H9 (cell line): ENCODE data around the gene DCPS. TPM values are rescaled to one million over a fixed set of nuclear protein-coding genes. Genes with fewer than 3 reads are reported as not detected.

Source experiments
- DNase-seq: peaks from one replicate; pipeline ENCODE4 v3.0.0-alpha.2; 2017
- H2AFZ ChIP-seq: one replicate; pipeline ENCODE4 v1.6.1; 2013; ENCODE audit warnings: mild to moderate bottlenecking, low read length, control low read depth, moderate library complexity
- H2AK5ac ChIP-seq: 2 replicates; pipeline ENCODE4 v1.6.1; 2013; ENCODE audit warnings: low read length, control low read depth, mixed read lengths; ENCODE audit not compliant: insufficient read length
- H2BK120ac ChIP-seq: one replicate; pipeline ENCODE4 v1.6.1; 2013; ENCODE audit warnings: low read depth, mild to moderate bottlenecking, low read length, control low read depth, inconsistent platforms; ENCODE audit not compliant: poor library complexity, severe bottlenecking
- H2BK12ac ChIP-seq: 2 replicates; pipeline ENCODE4 v1.6.1; 2013; ENCODE audit warnings: low read length, control low read depth, mixed read lengths, low read depth; ENCODE audit not compliant: insufficient read length
- H2BK15ac ChIP-seq: 2 replicates; pipeline ENCODE4 v1.6.1; 2013; ENCODE audit warnings: low read depth, low read length, control low read depth
- H2BK20ac ChIP-seq: one replicate; pipeline ENCODE4 v1.6.1; 2013; ENCODE audit warnings: low read depth, mild to moderate bottlenecking, low read length, control low read depth, inconsistent platforms; ENCODE audit not compliant: poor library complexity, severe bottlenecking
- H2BK5ac ChIP-seq: 2 replicates; pipeline ENCODE4 v1.6.1; 2013; ENCODE audit warnings: low read length, control low read depth, mixed read lengths; ENCODE audit not compliant: insufficient read length
- H3K14ac ChIP-seq: 2 replicates; pipeline ENCODE4 v1.6.1; 2013; ENCODE audit warnings: low read length, control low read depth; ENCODE audit not compliant: insufficient read depth
- H3K18ac ChIP-seq: 2 replicates; pipeline ENCODE4 v1.6.1; 2013; ENCODE audit warnings: low read depth, mild to moderate bottlenecking, mixed read lengths, low read length, control low read depth; ENCODE audit not compliant: insufficient read length
- H3K23ac ChIP-seq: 2 replicates; pipeline ENCODE4 v1.6.1; 2013; ENCODE audit warnings: low read length, control low read depth, mixed read lengths, low read depth; ENCODE audit not compliant: insufficient read length
- H3K23me2 ChIP-seq: 2 replicates; pipeline ENCODE4 v1.6.1; 2013; ENCODE audit warnings: low read depth, mild to moderate bottlenecking, mixed read lengths, low read length, control low read depth; ENCODE audit not compliant: insufficient read length, poor library complexity, severe bottlenecking
- H3K27ac ChIP-seq: 2 replicates; pipeline ENCODE4 v1.5.1; 2013; ENCODE audit warnings: low read length, control low read depth, mixed read lengths, low read depth; ENCODE audit not compliant: insufficient read length
- H3K27me3 ChIP-seq: 2 replicates; pipeline ENCODE4 v1.6.1; 2013; ENCODE audit warnings: low read length, control low read depth, inconsistent platforms; ENCODE audit not compliant: insufficient read depth
- H3K4ac ChIP-seq: 2 replicates; pipeline ENCODE4 v1.6.1; 2013; ENCODE audit warnings: low read depth, mild to moderate bottlenecking, control low read depth, inconsistent platforms, low read length, moderate library complexity
- H3K4me1 ChIP-seq: 2 replicates; pipeline ENCODE4 v1.6.1; 2013; ENCODE audit warnings: low read length, control low read depth, inconsistent platforms; ENCODE audit not compliant: insufficient read depth
- H3K4me2 ChIP-seq: 2 replicates; pipeline ENCODE4 v1.6.1; 2013; ENCODE audit warnings: low read length, control low read depth, mixed read lengths; ENCODE audit not compliant: insufficient read length, insufficient read depth
- H3K56ac ChIP-seq: 2 replicates; pipeline ENCODE4 v1.6.1; 2013; ENCODE audit warnings: low read depth, mild to moderate bottlenecking, mixed read lengths, low read length, control low read depth; ENCODE audit not compliant: insufficient read length
- H3K79me1 ChIP-seq: 2 replicates; pipeline ENCODE4 v1.6.1; 2013; ENCODE audit warnings: low read depth, mild to moderate bottlenecking, moderate library complexity, low read length, control low read depth, inconsistent platforms; ENCODE audit not compliant: insufficient read depth, poor library complexity, severe bottlenecking
- H3K79me2 ChIP-seq: 2 replicates; pipeline ENCODE4 v1.6.1; 2013; ENCODE audit warnings: low read length, control low read depth, inconsistent platforms; ENCODE audit not compliant: insufficient read depth
- H3K9ac ChIP-seq: 2 replicates; pipeline ENCODE4 v1.6.1; 2013; ENCODE audit warnings: low read length, control low read depth, mixed read lengths; ENCODE audit not compliant: insufficient read length; ENCODE audit errors: extremely low read depth
- H3K9me3 ChIP-seq: one replicate; pipeline ENCODE4 v1.6.1; 2013; ENCODE audit warnings: low read depth, low read length, inconsistent platforms; ENCODE audit not compliant: control insufficient read depth
- H3T11ph ChIP-seq: one replicate; pipeline ENCODE4 v1.6.1; 2013; ENCODE audit warnings: mild to moderate bottlenecking, low read length, control low read depth, inconsistent platforms
- H4K20me1 ChIP-seq: one replicate; pipeline ENCODE4 v1.6.1; 2013; ENCODE audit not compliant: control insufficient read depth, insufficient read length, insufficient read depth
- H4K5ac ChIP-seq: 2 replicates; pipeline ENCODE4 v1.6.1; 2013; ENCODE audit warnings: low read depth, mild to moderate bottlenecking, mixed read lengths, low read length, control low read depth; ENCODE audit not compliant: insufficient read length
- H4K8ac ChIP-seq: replicated peaks from 2 replicates; pipeline ENCODE4 v1.6.1; 2013; ENCODE audit warnings: low read length, control low read depth, mixed read lengths, low read depth; ENCODE audit not compliant: insufficient read length
- H4K91ac ChIP-seq: 2 replicates; pipeline ENCODE4 v1.6.1; 2013; ENCODE audit warnings: low read depth, mild to moderate bottlenecking, moderate library complexity, mixed read lengths, low read length, control low read depth; ENCODE audit not compliant: insufficient read length
- H3K27ac Mint-ChIP-seq, 3 experiments: 2 replicates in 2 of 3; 3 replicates in 1 of 3; pipeline ENCODE4 v1.8.0; 2020 to 2021; ENCODE audit warnings: mixed read lengths in 3 of 3, mild to moderate bottlenecking in 1 of 3, moderate library complexity in 1 of 3
- H3K27me3 Mint-ChIP-seq: 2 replicates; pipeline ENCODE4 v1.8.0; 2021; ENCODE audit warnings: low read depth, mild to moderate bottlenecking, moderate library complexity, mixed read lengths
- H3K36me3 Mint-ChIP-seq, 3 experiments: 2 replicates in 2 of 3; 3 replicates in 1 of 3; pipeline ENCODE4 v1.8.0; 2020 to 2021; ENCODE audit warnings: low read depth in 3 of 3, mixed read lengths in 3 of 3; ENCODE audit not compliant: insufficient read depth in 1 of 3
- H3K4me1 Mint-ChIP-seq, 2 experiments: 2 replicates each; pipeline ENCODE4 v1.8.0; 2020; ENCODE audit warnings: mixed read lengths in 2 of 2
- H3K4me3 Mint-ChIP-seq, 2 experiments: 2 replicates in 1 of 2; 3 replicates in 1 of 2; pipeline ENCODE4 v1.8.0; 2020 to 2021; ENCODE audit warnings: mild to moderate bottlenecking in 2 of 2, mixed read lengths in 2 of 2, moderate library complexity in 1 of 2
- H3K9me3 Mint-ChIP-seq, 2 experiments: 2 replicates in 1 of 2; 3 replicates in 1 of 2; pipeline ENCODE4 v1.8.0; 2020; ENCODE audit warnings: mild to moderate bottlenecking in 2 of 2, mixed read lengths in 2 of 2, moderate library complexity in 1 of 2
- WGBS: extraction: QIAGEN DNeasy Blood & Tissue Kit; methylation state at CpG from one replicate; pipeline ENCODE4 v1.1.7; 2013; ENCODE audit warnings: missing lambda C conversion rate, low lambda C conversion rate, mixed read lengths; ENCODE audit not compliant: insufficient read length; ENCODE audit errors: extremely low coverage; 5-methylcytosine and 5-hydroxymethylcytosine counted together
- total RNA-seq: library from RNA; stranded (reverse); gene quantifications from 2 replicates; pipeline ENCODE4 v1.2.1, GENCODE V29; 2021
- TF ChIP-seq, protein P1 (sequence below): fragments of 200-600 bp; sonication (generic); conservative IDR thresholded peaks from 3 replicates; pipeline ENCODE4 v1.8.0; 2021; ENCODE audit warnings: antibody characterized with exemption, mild to moderate bottlenecking

The DCPS gene
- total RNA-seq, 1 experiment from 2014 or later, result 27.7 TPM

GRCh38 chr11:126359431-126360048, 55.7 kb downstream of the DCPS start:
- H3K79me2 ChIP-seq, result peaks cover 3% of the 10 kb centered on the region; the same call in 1 of the 2 replicates
- peaks cover 27 to 47% of the 10 kb centered on the region in 2 experiments for H3K4me1 Mint-ChIP-seq

More at GRCh38 chr11:126359431-126360048, 55.7 kb downstream of the DCPS start:
- Mint-ChIP-seq H3K27me3 (no peaks in the 10 kb centered on the region), H3K36me3 (no peaks in the 10 kb centered on the region), H3K4me3 (no peak overlapping the region), H3K27ac (no peak overlapping the region), H3K9me3 (no peaks in the 10 kb centered on the region; a peak in 1 of 5 replicates)
- Histone ChIP-seq H3K9ac (no peak overlapping the region), H2BK120ac (no peak overlapping the region), H4K5ac (no peak overlapping the region), H3K9me3 (no peaks in the 10 kb centered on the region), H4K20me1 (no peaks in the 10 kb centered on the region), H3K27ac (no peak overlapping the region), H3K23ac (no peak overlapping the region), H3K18ac (no peak overlapping the region), H2AFZ (no peak overlapping the region), H3K56ac (no peak overlapping the region), H2BK5ac (no peak overlapping the region), H3K79me1 (no peaks in the 10 kb centered on the region), H4K8ac (no peak overlapping the region), H3K27me3 (no peaks in the 10 kb centered on the region), H4K91ac (no peak overlapping the region), H3K4me1 (no peaks in the 10 kb centered on the region; the same call in 1 of the 2 replicates), H2AK5ac (no peak overlapping the region), H2BK15ac (no peak overlapping the region), H2BK12ac (no peak overlapping the region), H3K14ac (no peak overlapping the region), H3K4me2 (no peak overlapping the region), H3K4ac (no peak overlapping the region), H3K23me2 (peaks cover 5% of the 10 kb centered on the region), H3T11ph (no peak overlapping the region), H2BK20ac (no peak overlapping the region)
- TF ChIP-seq, protein P1, sequence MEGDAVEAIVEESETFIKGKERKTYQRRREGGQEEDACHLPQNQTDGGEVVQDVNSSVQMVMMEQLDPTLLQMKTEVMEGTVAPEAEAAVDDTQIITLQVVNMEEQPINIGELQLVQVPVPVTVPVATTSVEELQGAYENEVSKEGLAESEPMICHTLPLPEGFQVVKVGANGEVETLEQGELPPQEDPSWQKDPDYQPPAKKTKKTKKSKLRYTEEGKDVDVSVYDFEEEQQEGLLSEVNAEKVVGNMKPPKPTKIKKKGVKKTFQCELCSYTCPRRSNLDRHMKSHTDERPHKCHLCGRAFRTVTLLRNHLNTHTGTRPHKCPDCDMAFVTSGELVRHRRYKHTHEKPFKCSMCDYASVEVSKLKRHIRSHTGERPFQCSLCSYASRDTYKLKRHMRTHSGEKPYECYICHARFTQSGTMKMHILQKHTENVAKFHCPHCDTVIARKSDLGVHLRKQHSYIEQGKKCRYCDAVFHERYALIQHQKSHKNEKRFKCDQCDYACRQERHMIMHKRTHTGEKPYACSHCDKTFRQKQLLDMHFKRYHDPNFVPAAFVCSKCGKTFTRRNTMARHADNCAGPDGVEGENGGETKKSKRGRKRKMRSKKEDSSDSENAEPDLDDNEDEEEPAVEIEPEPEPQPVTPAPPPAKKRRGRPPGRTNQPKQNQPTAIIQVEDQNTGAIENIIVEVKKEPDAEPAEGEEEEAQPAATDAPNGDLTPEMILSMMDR, result no peak
- DNase-seq, result no peak
- no CpG with 5 or more reads among the region's 16 CpGs for WGBS
